HL-60 (cell line): ENCODE measurements around the gene DENND6B.

Experiments
- DNase-seq, 2 experiments: peaks; one replicate each; pipeline ENCODE4 v3.0.0-alpha.2; 2010 to 2020; ENCODE audit warnings: low read depth in 1 of 2, low spot score in 1 of 2
- H3K27ac ChIP-seq: fragments of 250-450 bp; sonication (Bioruptor Pico); replicated peaks from 2 replicates; pipeline ENCODE4 v1.5.1; 2020; ENCODE audit warnings: mild to moderate bottlenecking, moderate library complexity
- H3K27me3 ChIP-seq: fragments of 250-450 bp; sonication (Bioruptor Pico); 2 replicates; pipeline ENCODE4 v1.5.1; 2021; ENCODE audit warnings: mild to moderate bottlenecking, moderate library complexity; ENCODE audit not compliant: insufficient read depth, poor library complexity, severe bottlenecking
- H3K4me3 ChIP-seq: replicated peaks from 2 replicates; pipeline ENCODE4 v1.5.1; 2011; ENCODE audit warnings: mild to moderate bottlenecking, control low read depth, low read length; ENCODE audit not compliant: insufficient read depth
- CTCF ChIP-seq: IDR thresholded peaks from one replicate; pipeline ENCODE4 v1.5.1; 2011; ENCODE audit warnings: low read length, control low read depth, inconsistent platforms; ENCODE audit not compliant: insufficient read depth
- GABPA ChIP-seq: IDR thresholded peaks from 2 replicates; pipeline ENCODE4 v1.6.1; 2012; ENCODE audit warnings: low read depth
- POLR2AphosphoS5 ChIP-seq: IDR thresholded peaks from 2 replicates; pipeline ENCODE4 v1.6.1; 2012; ENCODE audit warnings: low read depth
- REST ChIP-seq: IDR thresholded peaks from 2 replicates; pipeline ENCODE4 v1.6.1; 2012; ENCODE audit warnings: low read depth; ENCODE audit not compliant: insufficient replicate concordance
- SPI1 ChIP-seq: IDR thresholded peaks from 2 replicates; pipeline ENCODE4 v1.6.1; 2012; ENCODE audit warnings: low read depth, mild to moderate bottlenecking, borderline replicate concordance

Gene DENND6B

GRCh38 chr22:50289942-50290630, 36.7 kb downstream of the DENND6B start:
- DNase-seq = no peak
- H3K4me3 ChIP-seq = no peak overlapping the region
- no peaks in the 10 kb centered on the region for H3K27me3 ChIP-seq
- TF ChIP-seq CTCF (no peak), GABPA (no peak), REST (no peak), SPI1 (no peak), POLR2AphosphoS5 (no peak)
- H3K27ac ChIP-seq = no peak overlapping the region

GRCh38 chr22:50289151-50289941, 37.5 kb downstream of the DENND6B start:
- no peak overlapping the region for H3K27ac ChIP-seq
- H3K4me3 ChIP-seq = no peak overlapping the region
- H3K27me3 ChIP-seq = no peaks in the 10 kb centered on the region
- no peak for DNase-seq
- no peak for TF ChIP-seq GABPA
- no peak for TF ChIP-seq POLR2AphosphoS5
- TF ChIP-seq CTCF = no peak
- no peak for TF ChIP-seq SPI1
- no peak for TF ChIP-seq REST

GRCh38 chr22:50287731-50288130, 39.1 kb downstream of the DENND6B start:
- H3K27me3 ChIP-seq = no peaks in the 10 kb centered on the region
- DNase-seq = no peak
- H3K4me3 ChIP-seq = no peak overlapping the region
- TF ChIP-seq CTCF (no peak), REST (no peak), GABPA (no peak), SPI1 (no peak)
- H3K27ac ChIP-seq = no peak overlapping the region
